HepG2 (cell line): ENCODE data around the gene IHH. TPM values are rescaled to one million over a fixed set of nuclear protein-coding genes. Genes with fewer than 3 reads are reported as not detected.

Experiments
- ATF5 ChIP-seq: sonication (generic); formaldehyde crosslinking; IDR thresholded peaks from 2 replicates; pipeline ENCODE4 v1.4.0; 2020; ENCODE audit warnings: mild to moderate bottlenecking, low read depth, missing genetic modification reagents
- BHLHE40 ChIP-seq: IDR thresholded peaks from 2 replicates; pipeline ENCODE4 v1.6.1; 2011; ENCODE audit warnings: low read length, improper control_type of control experiment
- DRAP1 ChIP-seq: IDR thresholded peaks from 2 replicates; pipeline ENCODE4 v1.6.1; 2016; ENCODE audit warnings: missing genetic modification reagents, missing compliant biosample characterization
- IKZF4 ChIP-seq: sonication (generic); formaldehyde crosslinking; IDR thresholded peaks from 2 replicates; pipeline ENCODE4 v1.5.1; 2020; ENCODE audit warnings: borderline replicate concordance, mild to moderate bottlenecking, low read depth, missing genetic modification reagents; ENCODE audit errors: not compliant biosample characterization
- KLF6 ChIP-seq: IDR thresholded peaks from 2 replicates; pipeline ENCODE4 v1.8.0; 2016; ENCODE audit warnings: missing biosample characterization, missing genetic modification reagents
- NRL ChIP-seq: sonication (generic); formaldehyde crosslinking; IDR thresholded peaks from 2 replicates; pipeline ENCODE4 v1.5.0; 2020; ENCODE audit warnings: missing genetic modification reagents, mild to moderate bottlenecking, moderate library complexity, borderline replicate concordance
- POGZ ChIP-seq: sonication (generic); formaldehyde crosslinking; IDR thresholded peaks from 2 replicates; pipeline ENCODE4 v1.4.0; 2020; ENCODE audit warnings: mild to moderate bottlenecking, missing genetic modification reagents
- SKIL ChIP-seq: sonication (generic); formaldehyde crosslinking; IDR thresholded peaks from 2 replicates; pipeline ENCODE4 v1.8.0; 2022; ENCODE audit warnings: missing genetic modification reagents, mild to moderate bottlenecking, moderate library complexity, borderline replicate concordance
- SP140L ChIP-seq: sonication (generic); formaldehyde crosslinking; IDR thresholded peaks from 2 replicates; pipeline ENCODE4 v1.4.0; 2020; ENCODE audit warnings: missing genetic modification reagents, borderline replicate concordance
- SPEN ChIP-seq: sonication (generic); formaldehyde crosslinking; IDR thresholded peaks from 2 replicates; pipeline ENCODE4 v1.5.1; 2020; ENCODE audit warnings: low read depth, mild to moderate bottlenecking, missing genetic modification reagents
- ZC3H13 ChIP-seq: sonication (generic); formaldehyde crosslinking; IDR thresholded peaks from 2 replicates; pipeline ENCODE4 v1.8.1; 2023; ENCODE audit warnings: mild to moderate bottlenecking, missing genetic modification reagents, moderate library complexity
- ZNF275 ChIP-seq: sonication (generic); formaldehyde crosslinking; IDR thresholded peaks from 2 replicates; pipeline ENCODE4 v1.8.0; 2022; ENCODE audit warnings: missing genetic modification reagents, mild to moderate bottlenecking, inconsistent platforms, borderline replicate concordance
- ZNF296 ChIP-seq: sonication (generic); formaldehyde crosslinking; conservative IDR thresholded peaks from 2 replicates; pipeline ENCODE4 v1.5.0; 2020; ENCODE audit warnings: mild to moderate bottlenecking, missing genetic modification reagents
- ZNF441 ChIP-seq: sonication (generic); formaldehyde crosslinking; IDR thresholded peaks from 2 replicates; pipeline ENCODE4 v1.7.0; 2021; ENCODE audit warnings: missing genetic modification reagents, borderline replicate concordance
- ZNF773 ChIP-seq: sonication (generic); formaldehyde crosslinking; IDR thresholded peaks from 2 replicates; pipeline ENCODE4 v1.4.0; 2020; ENCODE audit warnings: missing genetic modification reagents, borderline replicate concordance
- polyA plus RNA-seq, 8 experiments: library from polyadenylated mRNA; depleted of rRNA in 3 of 8; stranded (reverse) in 7 of 8; unstranded in 1 of 8; fragments of >200 nt; fragmentation: Illumina TruSeq in 4 of 8; extraction: Trizol in 4 of 8; gene quantifications; 2 replicates each; pipeline versions ENCODE4 v1.2.1 to v1.2.3, GENCODE V29; 2011 to 2016; ENCODE audit warnings: low read depth in 4 of 8, missing spikeins in 1 of 8, mixed read lengths in 1 of 8; ENCODE audit not compliant: insufficient read depth in 1 of 8
- total RNA-seq, 5 experiments: library from RNA; depleted of rRNA; stranded (reverse); fragments of >200 nt; fragmentation: Illumina TruSeq; extraction: Trizol; gene quantifications; 2 replicates each; pipeline ENCODE4 v1.2.3, GENCODE V29; 2016; ENCODE audit warnings: low read depth in 1 of 5
- TF ChIP-seq, protein P1 (sequence below): sonication (generic); formaldehyde crosslinking; IDR thresholded peaks from 2 replicates; pipeline ENCODE4 v1.8.0; 2022; ENCODE audit warnings: low read depth, missing genetic modification reagents
- TF ChIP-seq, protein P2 (sequence below): sonication (generic); formaldehyde crosslinking; IDR thresholded peaks from 2 replicates; pipeline ENCODE4 v1.4.0; 2020; ENCODE audit warnings: missing genetic modification reagents, borderline replicate concordance

Gene IHH
- total and polyA plus RNA-seq, 2 of the 13 experiments (the other 11 are each of a cell fraction or from before 2014, with no cell fraction given): 0.42 TPM; not detected in 1

- peak; percentile 71; the same call in 1 of the 2 replicates for TF ChIP-seq ZNF441 (CRISPR knock-in tag)
- 0 out of 2 replicates have a peak, but pooled peaks have one; percentile 64 for TF ChIP-seq ATF5 (CRISPR knock-in tag)
- peak; percentile 85; the same call in 1 of the 2 replicates for TF ChIP-seq ZNF296 (CRISPR knock-in tag)
- no peak for TF ChIP-seq POGZ (CRISPR knock-in tag)
- peak; percentile 84; the same call in 1 of the 2 replicates for TF ChIP-seq KLF6 (CRISPR knock-in tag)
- TF ChIP-seq, protein P1, sequence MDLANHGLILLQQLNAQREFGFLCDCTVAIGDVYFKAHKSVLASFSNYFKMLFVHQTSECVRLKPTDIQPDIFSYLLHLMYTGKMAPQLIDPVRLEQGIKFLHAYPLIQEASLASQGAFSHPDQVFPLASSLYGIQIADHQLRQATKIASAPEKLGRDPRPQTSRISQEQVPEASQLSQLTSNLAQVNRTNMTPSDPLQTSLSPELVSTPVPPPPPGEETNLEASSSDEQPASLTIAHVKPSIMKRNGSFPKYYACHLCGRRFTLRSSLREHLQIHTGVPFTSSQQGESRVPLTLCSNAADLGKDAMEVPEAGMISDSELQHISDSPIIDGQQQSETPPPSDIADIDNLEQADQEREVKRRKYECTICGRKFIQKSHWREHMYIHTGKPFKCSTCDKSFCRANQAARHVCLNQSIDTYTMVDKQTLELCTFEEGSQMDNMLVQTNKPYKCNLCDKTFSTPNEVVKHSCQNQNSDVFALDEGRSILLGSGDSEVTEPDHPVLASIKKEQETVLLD (CRISPR knock-in tag): 0 out of 2 replicates have a peak, but pooled peaks have one; percentile 26
- peak; percentile 34; the same call in 1 of the 2 replicates for TF ChIP-seq DRAP1 (CRISPR knock-in tag)
- TF ChIP-seq, protein P2, sequence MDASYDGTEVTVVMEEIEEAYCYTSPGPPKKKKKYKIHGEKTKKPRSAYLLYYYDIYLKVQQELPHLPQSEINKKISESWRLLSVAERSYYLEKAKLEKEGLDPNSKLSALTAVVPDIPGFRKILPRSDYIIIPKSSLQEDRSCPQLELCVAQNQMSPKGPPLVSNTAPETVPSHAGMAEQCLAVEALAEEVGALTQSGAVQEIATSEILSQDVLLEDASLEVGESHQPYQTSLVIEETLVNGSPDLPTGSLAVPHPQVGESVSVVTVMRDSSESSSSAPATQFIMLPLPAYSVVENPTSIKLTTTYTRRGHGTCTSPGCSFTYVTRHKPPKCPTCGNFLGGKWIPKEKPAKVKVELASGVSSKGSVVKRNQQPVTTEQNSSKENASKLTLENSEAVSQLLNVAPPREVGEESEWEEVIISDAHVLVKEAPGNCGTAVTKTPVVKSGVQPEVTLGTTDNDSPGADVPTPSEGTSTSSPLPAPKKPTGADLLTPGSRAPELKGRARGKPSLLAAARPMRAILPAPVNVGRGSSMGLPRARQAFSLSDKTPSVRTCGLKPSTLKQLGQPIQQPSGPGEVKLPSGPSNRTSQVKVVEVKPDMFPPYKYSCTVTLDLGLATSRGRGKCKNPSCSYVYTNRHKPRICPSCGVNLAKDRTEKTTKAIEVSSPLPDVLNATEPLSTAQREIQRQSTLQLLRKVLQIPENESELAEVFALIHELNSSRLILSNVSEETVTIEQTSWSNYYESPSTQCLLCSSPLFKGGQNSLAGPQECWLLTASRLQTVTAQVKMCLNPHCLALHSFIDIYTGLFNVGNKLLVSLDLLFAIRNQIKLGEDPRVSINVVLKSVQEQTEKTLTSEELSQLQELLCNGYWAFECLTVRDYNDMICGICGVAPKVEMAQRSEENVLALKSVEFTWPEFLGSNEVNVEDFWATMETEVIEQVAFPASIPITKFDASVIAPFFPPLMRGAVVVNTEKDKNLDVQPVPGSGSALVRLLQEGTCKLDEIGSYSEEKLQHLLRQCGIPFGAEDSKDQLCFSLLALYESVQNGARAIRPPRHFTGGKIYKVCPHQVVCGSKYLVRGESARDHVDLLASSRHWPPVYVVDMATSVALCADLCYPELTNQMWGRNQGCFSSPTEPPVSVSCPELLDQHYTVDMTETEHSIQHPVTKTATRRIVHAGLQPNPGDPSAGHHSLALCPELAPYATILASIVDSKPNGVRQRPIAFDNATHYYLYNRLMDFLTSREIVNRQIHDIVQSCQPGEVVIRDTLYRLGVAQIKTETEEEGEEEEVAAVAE: peak; percentile 83
- peak; percentile 83; the same call in 1 of the 2 replicates for TF ChIP-seq SP140L (CRISPR knock-in tag)
- 0 out of 2 replicates have a peak, but pooled peaks have one; percentile 54 for TF ChIP-seq ZNF275 (CRISPR knock-in tag)
- 0 out of 2 replicates have a peak, but pooled peaks have one; percentile 48 for TF ChIP-seq ZC3H13
- 0 out of 2 replicates have a peak, but pooled peaks have one; percentile 23 for TF ChIP-seq SPEN (CRISPR knock-in tag)
- TF ChIP-seq BHLHE40: no peak
- TF ChIP-seq IKZF4: peak; percentile 67
- TF ChIP-seq NRL (CRISPR knock-in tag): no peak
- TF ChIP-seq ZNF773 (CRISPR knock-in tag): peak; percentile 66; the same call in 1 of the 2 replicates
- TF ChIP-seq SKIL (CRISPR knock-in tag): peak; percentile 59; the same call in 1 of the 2 replicates
These were observed 14.7 kb downstream of the IHH start (continued) for GRCh38 chr2:219045937-219046550.
